Cardiac fibroblast (primary cell): Measurements from ENCODE around the gene UPK3A.
"Not testable (repeated sequence)": the region's sequence is repeated elsewhere in the genome, so short reads cannot be mapped to it uniquely, and the experiment has no call there.

Source experiments
- DNase-seq, 2 donors: peaks; one replicate each; pipeline versions ENCODE4 v3.0.0 to v3.0.0-alpha.2; 2010; ENCODE audit warnings: low read depth in 2 of 2
- H3K4me3 ChIP-seq, 2 donors: replicated peaks in 1 of 2; 1 replicate in 1 of 2; 2 replicates in 1 of 2; pipeline ENCODE4 v1.5.1; 2011; ENCODE audit warnings: low read depth in 2 of 2, low read length in 2 of 2, mild to moderate bottlenecking in 2 of 2, moderate library complexity in 1 of 2
- CTCF ChIP-seq: IDR thresholded peaks from one replicate; pipeline ENCODE4 v1.5.1; 2011; ENCODE audit warnings: low read depth, mild to moderate bottlenecking, low read length, inconsistent platforms

The UPK3A gene

GRCh38 chr22:45286854-45287551, 2.3 kb downstream of the UPK3A start:
- no peak overlapping the region for H3K4me3 ChIP-seq
- DNase-seq: no peak
- no peak for TF ChIP-seq CTCF

- TF ChIP-seq CTCF: no peak
- no peak overlapping the region for H3K4me3 ChIP-seq
- peak; percentile 42 to 50 for DNase-seq
Observed at GRCh38 chr22:45290410-45290936, 5.7 kb downstream of the UPK3A start.

GRCh38 chr22:45291061-45291930, 6.5 kb downstream of the UPK3A start:
- H3K4me3 ChIP-seq: no peak overlapping the region
- TF ChIP-seq CTCF: no peak
- no peak for DNase-seq

GRCh38 chr22:45291931-45292290, 7.2 kb downstream of the UPK3A start:
- no peak for DNase-seq
- no peak for TF ChIP-seq CTCF
- no peak overlapping the region for H3K4me3 ChIP-seq

GRCh38 chr22:45292731-45293442, 8.1 kb downstream of the UPK3A start:
- no peak for TF ChIP-seq CTCF
- no peak overlapping the region for H3K4me3 ChIP-seq
- DNase-seq: no peak

- H3K4me3 ChIP-seq: no peak overlapping the region
- DNase-seq: no peak
- no peak for TF ChIP-seq CTCF
Observed at GRCh38 chr22:45294030-45294429, 9.3 kb downstream of the UPK3A start.

GRCh38 chr22:45295004-45295403, 10.3 kb downstream of the UPK3A start:
- H3K4me3 ChIP-seq, DNase-seq: not testable (repeated sequence)
